Right lobe of liver (tissue), 4 donors: Measurements from ENCODE around the gene TMEM42.

Experiments used
- POLR2A ChIP-seq: fragments of 450-650 bp; IDR thresholded peaks from one replicate; pipeline ENCODE4 v1.6.1; 2017; ENCODE audit warnings: antibody characterized with exemption, mild to moderate bottlenecking
- TF ChIP-seq, protein P1 (sequence below), 4 donors: fragments of 200-600 bp in 3 of 4; fragments of 450-650 bp in 1 of 4; IDR thresholded peaks; one replicate each; pipeline versions ENCODE4 v1.5.1 to v1.8.0; 2016 to 2022; ENCODE audit warnings: antibody characterized with exemption in 4 of 4, mild to moderate bottlenecking in 2 of 4
- donor health status: DM: no; HTN: no; CAD: no.
- donor health status: DM: no; HTN: no; CAD: no.
- donor health status: DM: no; HTN: yes; CAD: no.

GRCh38 chr3:44913868-44914468 lies 52.3 kb downstream of the TMEM42 start:
- TF ChIP-seq, protein P1, sequence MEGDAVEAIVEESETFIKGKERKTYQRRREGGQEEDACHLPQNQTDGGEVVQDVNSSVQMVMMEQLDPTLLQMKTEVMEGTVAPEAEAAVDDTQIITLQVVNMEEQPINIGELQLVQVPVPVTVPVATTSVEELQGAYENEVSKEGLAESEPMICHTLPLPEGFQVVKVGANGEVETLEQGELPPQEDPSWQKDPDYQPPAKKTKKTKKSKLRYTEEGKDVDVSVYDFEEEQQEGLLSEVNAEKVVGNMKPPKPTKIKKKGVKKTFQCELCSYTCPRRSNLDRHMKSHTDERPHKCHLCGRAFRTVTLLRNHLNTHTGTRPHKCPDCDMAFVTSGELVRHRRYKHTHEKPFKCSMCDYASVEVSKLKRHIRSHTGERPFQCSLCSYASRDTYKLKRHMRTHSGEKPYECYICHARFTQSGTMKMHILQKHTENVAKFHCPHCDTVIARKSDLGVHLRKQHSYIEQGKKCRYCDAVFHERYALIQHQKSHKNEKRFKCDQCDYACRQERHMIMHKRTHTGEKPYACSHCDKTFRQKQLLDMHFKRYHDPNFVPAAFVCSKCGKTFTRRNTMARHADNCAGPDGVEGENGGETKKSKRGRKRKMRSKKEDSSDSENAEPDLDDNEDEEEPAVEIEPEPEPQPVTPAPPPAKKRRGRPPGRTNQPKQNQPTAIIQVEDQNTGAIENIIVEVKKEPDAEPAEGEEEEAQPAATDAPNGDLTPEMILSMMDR (IDR thresholded peaks at IDR 0.05) = peak; percentile 69 to 86 (median 84)
- no peak for TF ChIP-seq POLR2A
